ENCODE data around the gene ARHGAP1. TPM values are rescaled to one million over a fixed set of nuclear protein-coding genes. Genes with fewer than 3 reads are reported as not detected.

Gene ARHGAP1
- total and polyA plus RNA-seq, 2 of the 13 experiments (the other 11 are each of a cell fraction or from before 2014, with no cell fraction given), result 18.6 to 30.3 TPM

DNA sequence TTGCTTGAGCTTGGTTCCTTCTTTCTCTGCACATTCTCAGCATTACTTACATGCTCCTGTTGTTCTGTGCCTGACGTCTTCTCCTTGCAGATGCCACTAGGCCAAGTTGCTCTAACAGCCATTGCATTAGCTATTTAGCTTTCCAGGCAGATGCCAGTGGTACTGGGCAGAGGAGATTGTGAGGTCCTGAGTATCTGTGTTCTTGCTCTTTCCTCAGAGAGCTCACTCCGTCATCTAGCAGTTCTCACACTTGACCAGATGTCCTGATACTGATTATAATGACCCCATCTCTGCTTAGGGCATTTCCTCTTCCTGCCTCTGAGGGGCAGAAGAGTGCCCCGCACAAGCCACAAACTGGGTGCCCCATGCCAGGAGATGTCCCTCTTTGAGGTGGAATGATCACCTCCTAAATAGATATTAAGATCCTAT, 30.7 kb downstream of the ARHGAP1 start:
- Histone ChIP-seq H3K9me3 (ENCODE audit: low read length) (no peaks in the 10 kb centered on the region), H3K4me1 (ENCODE audit: insufficient read depth, low read length) (peaks cover 9% of the 10 kb centered on the region), H4K20me1 (ENCODE audit: insufficient read depth, low read length) (no peaks in the 10 kb centered on the region), H3K27ac (ENCODE audit: extremely low read length, insufficient read depth, low read length) (no peak overlapping the region), H3K9ac (ENCODE audit: insufficient read depth, low read depth, low read length) (no peak overlapping the region), H2AFZ (ENCODE audit: low read length) (no peak overlapping the region), H3K36me3 (replicated peaks in 1 of 2; ENCODE audit: control insufficient read depth in 1 of 2, insufficient read depth in 2 of 2, low read length in 2 of 2) (peaks cover 43 to 77% of the 10 kb centered on the region in 2 experiments), H3K27me3 (ENCODE audit: control insufficient read depth in 1 of 2, insufficient read depth in 2 of 2, low read length in 2 of 2) (no peaks in the 10 kb centered on the region), H3K4me2 (ENCODE audit: low read depth, low read length) (no peak overlapping the region), H3K4me3 (replicated peaks in 1 of 3; ENCODE audit: insufficient read depth in 1 of 3, low read depth in 2 of 3, low read length in 3 of 3) (no peak overlapping the region), H3K79me2 (ENCODE audit: insufficient read depth, low read length) (no peaks in the 10 kb centered on the region)
- ChIA-PET CTCF (ENCODE audit: low intra/inter-chr PET ratio, low total read pairs) (no interaction called here), POLR2A (no interaction called here)
- in situ Hi-C loops (cut with HindIII; ENCODE audit: extremely low pct_ligation_motif_present, low pct_unique_long_range_greater_than_20kb), result no loop called here
- DNase-seq (ENCODE audit: low spot score), result peak; percentile 23
- peak; percentile 74 for ATAC-seq
- 94% methylated on average over 3 of the region's 3 CpGs for WGBS (ENCODE audit: low lambda C conversion rate)
- TF ChIP-seq STAG1 (CRISPR knock-in tag; IDR thresholded peaks at IDR 0.05) (peak; percentile 73), ZNF781 (CRISPR knock-in tag; IDR thresholded peaks at IDR 0.05; ENCODE audit: borderline replicate concordance, not compliant biosample characterization) (no peak), TCF7 (IDR thresholded peaks at IDR 0.05; ENCODE audit: low read depth) (no peak), RAD21 (CRISPR knock-in tag; IDR thresholded peaks at IDR 0.05) (peak; percentile 66; the same call in 1 of the 2 replicates), CTCF (CRISPR knock-in tag; IDR thresholded peaks at IDR 0.05) (peak; percentile 70), SMC3 (IDR thresholded peaks at IDR 0.05; ENCODE audit: low read length) (peak; percentile 34; the same call in 1 of the 2 replicates)
- FAIRE-seq, result peak; percentile 48
- intact Hi-C loops (cut with micrococcal nuclease; ENCODE audit: unreplicated experiment), result loop anchor here (5.0 kb wide), 1 partner anchor 48 kb away; the partner anchor contains the start of gene F2
- no TSS peak for BruUV-seq (replicated peaks)

GRCh38 chr11:46668480-46669085, 31.8 kb downstream of the ARHGAP1 start:
- Histone ChIP-seq H3K9me3 (ENCODE audit: low read length) (no peaks in the 10 kb centered on the region), H3K79me2 (ENCODE audit: insufficient read depth, low read length) (no peaks in the 10 kb centered on the region), H2AFZ (ENCODE audit: low read length) (no peak overlapping the region), H3K27ac (ENCODE audit: extremely low read length, insufficient read depth, low read length) (no peak overlapping the region), H3K9ac (ENCODE audit: insufficient read depth, low read depth, low read length) (no peak overlapping the region), H3K27me3 (ENCODE audit: control insufficient read depth in 1 of 2, insufficient read depth in 2 of 2, low read length in 2 of 2) (no peaks in the 10 kb centered on the region), H3K4me2 (ENCODE audit: low read depth, low read length) (no peak overlapping the region), H3K36me3 (replicated peaks in 1 of 2; ENCODE audit: control insufficient read depth in 1 of 2, insufficient read depth in 2 of 2, low read length in 2 of 2) (peaks cover 47 to 86% of the 10 kb centered on the region in 2 experiments), H4K20me1 (ENCODE audit: insufficient read depth, low read length) (no peaks in the 10 kb centered on the region), H3K4me1 (ENCODE audit: insufficient read depth, low read length) (no peaks in the 10 kb centered on the region), H3K4me3 (replicated peaks in 1 of 3; ENCODE audit: insufficient read depth in 1 of 3, low read depth in 2 of 3, low read length in 3 of 3) (no peak overlapping the region)
- in situ Hi-C loops (cut with HindIII; ENCODE audit: extremely low pct_ligation_motif_present, low pct_unique_long_range_greater_than_20kb) (no loop called here), intact Hi-C loops (cut with micrococcal nuclease; ENCODE audit: unreplicated experiment) (no loop called here)
- CTCF ChIA-PET (ENCODE audit: low intra/inter-chr PET ratio, low total read pairs), result no interaction called here
- no peak for ATAC-seq
- no peak for FAIRE-seq
- no peak for DNase-seq (ENCODE audit: low spot score)
- BruUV-seq (replicated peaks), result no TSS peak
- WGBS (ENCODE audit: low lambda C conversion rate), result 96% methylated on average over 11 of the region's 12 CpGs
- POLR2A ChIA-PET, result no interaction called here
- TF ChIP-seq, protein P1, sequence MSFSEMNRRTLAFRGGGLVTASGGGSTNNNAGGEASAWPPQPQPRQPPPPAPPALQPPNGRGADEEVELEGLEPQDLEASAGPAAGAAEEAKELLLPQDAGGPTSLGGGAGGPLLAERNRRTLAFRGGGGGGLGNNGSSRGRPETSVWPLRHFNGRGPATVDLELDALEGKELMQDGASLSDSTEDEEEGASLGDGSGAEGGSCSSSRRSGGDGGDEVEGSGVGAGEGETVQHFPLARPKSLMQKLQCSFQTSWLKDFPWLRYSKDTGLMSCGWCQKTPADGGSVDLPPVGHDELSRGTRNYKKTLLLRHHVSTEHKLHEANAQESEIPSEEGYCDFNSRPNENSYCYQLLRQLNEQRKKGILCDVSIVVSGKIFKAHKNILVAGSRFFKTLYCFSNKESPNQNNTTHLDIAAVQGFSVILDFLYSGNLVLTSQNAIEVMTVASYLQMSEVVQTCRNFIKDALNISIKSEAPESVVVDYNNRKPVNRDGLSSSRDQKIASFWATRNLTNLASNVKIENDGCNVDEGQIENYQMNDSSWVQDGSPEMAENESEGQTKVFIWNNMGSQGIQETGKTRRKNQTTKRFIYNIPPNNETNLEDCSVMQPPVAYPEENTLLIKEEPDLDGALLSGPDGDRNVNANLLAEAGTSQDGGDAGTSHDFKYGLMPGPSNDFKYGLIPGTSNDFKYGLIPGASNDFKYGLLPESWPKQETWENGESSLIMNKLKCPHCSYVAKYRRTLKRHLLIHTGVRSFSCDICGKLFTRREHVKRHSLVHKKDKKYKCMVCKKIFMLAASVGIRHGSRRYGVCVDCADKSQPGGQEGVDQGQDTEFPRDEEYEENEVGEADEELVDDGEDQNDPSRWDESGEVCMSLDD (CRISPR knock-in tag; IDR thresholded peaks at IDR 0.05; ENCODE audit: borderline replicate concordance), result no peak
- TF ChIP-seq POLR2AphosphoS2 (IDR thresholded peaks at IDR 0.05; ENCODE audit: low read depth, low read length) (no peak), ZNF83 (CRISPR knock-in tag; IDR thresholded peaks at IDR 0.05; ENCODE audit: borderline replicate concordance) (no peak), ELF4 (CRISPR knock-in tag; IDR thresholded peaks at IDR 0.05; ENCODE audit: borderline replicate concordance) (no peak), SMYD3 (CRISPR knock-in tag; IDR thresholded peaks at IDR 0.05) (no peak), ZNF678 (CRISPR knock-in tag; IDR thresholded peaks at IDR 0.05) (no peak), NKX3-1 (CRISPR knock-in tag; IDR thresholded peaks at IDR 0.05) (no peak), ZBTB7B (CRISPR knock-in tag; IDR thresholded peaks at IDR 0.05) (no peak), FOSL1 (CRISPR knock-in tag; IDR thresholded peaks at IDR 0.05; ENCODE audit: borderline replicate concordance) (no peak)

Measured in HepG2 (cell line).